ENCODE measurements around the gene RNU7-1. TPM values are rescaled to one million over a fixed set of nuclear protein-coding genes. Genes with fewer than 3 reads are reported as not detected.

RNU7-1 gene
- total and polyA plus RNA-seq, 2 of the 4 experiments (the other 2 are of a cell fraction): not detected

DNA sequence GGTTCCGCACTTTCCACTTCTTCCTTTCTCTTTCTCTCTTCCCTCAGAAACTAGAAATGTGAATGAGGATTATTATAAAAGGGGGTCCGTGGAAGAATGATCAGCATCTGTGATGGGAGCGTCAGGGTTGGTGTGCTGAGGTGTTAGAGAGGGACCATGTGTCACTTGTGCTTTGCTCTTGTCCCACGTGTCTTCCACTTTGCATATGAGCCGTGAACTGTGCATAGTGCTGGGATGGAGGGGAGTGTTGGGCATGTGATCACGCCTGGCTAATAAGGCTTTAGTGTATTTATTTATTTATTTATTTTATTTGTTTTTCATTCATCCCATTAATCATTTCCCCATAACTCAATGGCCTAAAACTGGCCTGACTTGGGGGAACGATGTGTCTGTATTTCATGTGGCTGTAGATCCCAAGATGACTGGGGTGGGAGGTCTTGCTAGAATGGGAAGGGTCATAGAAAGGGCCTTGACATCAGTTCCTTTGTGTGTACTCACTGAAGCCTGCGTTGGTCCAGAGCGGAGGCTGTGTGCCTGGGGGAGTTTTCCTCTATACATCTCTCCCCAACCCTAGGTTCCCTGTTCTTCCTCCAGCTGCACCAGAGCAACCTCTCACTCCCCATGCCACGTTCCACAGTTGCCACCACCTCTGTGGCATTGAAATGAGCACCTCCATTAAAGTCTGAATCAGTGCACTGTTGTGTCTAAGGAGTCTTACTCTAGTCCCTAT, 20.4 kb upstream of the RNU7-1 start:
- H2BK5ac ChIP-seq (ENCODE audit: low read depth, low read length, poor library complexity, severe bottlenecking): no peak overlapping the region
- no peak overlapping the region for H4K8ac ChIP-seq (ENCODE audit: low read depth in 2 of 2, low read length in 2 of 2)
- dilution Hi-C loops (cut with HindIII; ENCODE audit: low sequenced_read_pairs, unreplicated experiment): no loop called here
- ATAC-seq (ENCODE audit: low read depth) (no peak), DNase-seq (no peak)
- no peak overlapping the region for H3K4me3 ChIP-seq (ENCODE audit: insufficient read depth, low read depth, low read length)
- H3K36me3 ChIP-seq (ENCODE audit: control insufficient read depth, insufficient read depth, low read length): peaks cover 34% of the 10 kb centered on the region
- no peak overlapping the region for H4K5ac ChIP-seq (ENCODE audit: low read depth, low read length)
- BruUV-seq (replicated peaks): no TSS peak
- TF ChIP-seq, protein P1, sequence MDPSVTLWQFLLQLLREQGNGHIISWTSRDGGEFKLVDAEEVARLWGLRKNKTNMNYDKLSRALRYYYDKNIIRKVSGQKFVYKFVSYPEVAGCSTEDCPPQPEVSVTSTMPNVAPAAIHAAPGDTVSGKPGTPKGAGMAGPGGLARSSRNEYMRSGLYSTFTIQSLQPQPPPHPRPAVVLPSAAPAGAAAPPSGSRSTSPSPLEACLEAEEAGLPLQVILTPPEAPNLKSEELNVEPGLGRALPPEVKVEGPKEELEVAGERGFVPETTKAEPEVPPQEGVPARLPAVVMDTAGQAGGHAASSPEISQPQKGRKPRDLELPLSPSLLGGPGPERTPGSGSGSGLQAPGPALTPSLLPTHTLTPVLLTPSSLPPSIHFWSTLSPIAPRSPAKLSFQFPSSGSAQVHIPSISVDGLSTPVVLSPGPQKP (IDR thresholded peaks at IDR 0.05; ENCODE audit: borderline replicate concordance, low read depth, low read length): no peak
- TF ChIP-seq CEBPB (IDR thresholded peaks at IDR 0.05; ENCODE audit: low read depth, low read length): no peak
- TF ChIP-seq SMC3 (IDR thresholded peaks at IDR 0.05; ENCODE audit: low read depth, low read length): no peak
- no peak for TF ChIP-seq POLR2A (IDR thresholded peaks at IDR 0.05; ENCODE audit: low read depth, low read length)
- TF ChIP-seq RAD21 (IDR thresholded peaks at IDR 0.05; ENCODE audit: low read length): no peak
- no peak for TF ChIP-seq CHD1 (IDR thresholded peaks at IDR 0.05; ENCODE audit: low read depth, low read length)
- TF ChIP-seq NFE2L2 (IDR thresholded peaks at IDR 0.05; ENCODE audit: low read depth, low read length): no peak
- TF ChIP-seq FOS (IDR thresholded peaks at IDR 0.05; ENCODE audit: low read depth, low read length): no peak
- no peak for TF ChIP-seq MAZ (IDR thresholded peaks at IDR 0.05; ENCODE audit: borderline replicate concordance, low read depth, low read length)
- no peak for TF ChIP-seq RFX5 (IDR thresholded peaks at IDR 0.05; ENCODE audit: low read depth, low read length)
- TF ChIP-seq MAFK (IDR thresholded peaks at IDR 0.05; ENCODE audit: low read depth, low read length): no peak
- no peak for TF ChIP-seq MXI1 (IDR thresholded peaks at IDR 0.05; ENCODE audit: borderline replicate concordance, low read depth, low read length)
- TF ChIP-seq BHLHE40 (IDR thresholded peaks at IDR 0.05; ENCODE audit: low read depth, low read length): no peak
- TF ChIP-seq, protein P2, sequence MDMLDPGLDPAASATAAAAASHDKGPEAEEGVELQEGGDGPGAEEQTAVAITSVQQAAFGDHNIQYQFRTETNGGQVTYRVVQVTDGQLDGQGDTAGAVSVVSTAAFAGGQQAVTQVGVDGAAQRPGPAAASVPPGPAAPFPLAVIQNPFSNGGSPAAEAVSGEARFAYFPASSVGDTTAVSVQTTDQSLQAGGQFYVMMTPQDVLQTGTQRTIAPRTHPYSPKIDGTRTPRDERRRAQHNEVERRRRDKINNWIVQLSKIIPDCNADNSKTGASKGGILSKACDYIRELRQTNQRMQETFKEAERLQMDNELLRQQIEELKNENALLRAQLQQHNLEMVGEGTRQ (IDR thresholded peaks at IDR 0.05; ENCODE audit: low read depth, low read length): no peak
- no peak overlapping the region for H2AK5ac ChIP-seq (ENCODE audit: low read depth, low read length)
- CTCF ChIA-PET: interaction anchor here (1.7 to 1.8 kb wide), 2 partner anchors 9 to 14 kb away, joined by 5 to 7 read pairs; partner anchors contain the start of gene ENO2
- no peaks in the 10 kb centered on the region for H3K9me3 ChIP-seq (ENCODE audit: control insufficient read depth, insufficient read depth, low read length)
- no peak overlapping the region for H3K23ac ChIP-seq (ENCODE audit: low read depth, low read length)
- no peak overlapping the region for H2AK9ac ChIP-seq (replicated peaks; ENCODE audit: low read depth, low read length, poor library complexity)
- no peak overlapping the region for H3K9ac ChIP-seq (ENCODE audit: low read depth, low read length)
- H3K9me1 ChIP-seq (ENCODE audit: insufficient read depth, low read length): peaks cover 6% of the 10 kb centered on the region; the same call in 1 of the 2 replicates
- no peak overlapping the region for H3K4me2 ChIP-seq (ENCODE audit: low read depth, low read length)
- intact Hi-C loops (cut with micrococcal nuclease): no loop called here
- H2BK20ac ChIP-seq (ENCODE audit: low read depth, low read length): no peak overlapping the region
- POLR2A ChIA-PET (ENCODE audit: unreplicated experiment): no interaction called here
- H3K4ac ChIP-seq (ENCODE audit: low read depth, low read length): no peak overlapping the region
- no peak overlapping the region for H3K56ac ChIP-seq (ENCODE audit: extremely low read depth, insufficient read depth, low read length)
- H4K91ac ChIP-seq (ENCODE audit: insufficient read depth, low read depth, low read length): no peak overlapping the region
- H3K18ac ChIP-seq (ENCODE audit: low read depth, low read length): no peak overlapping the region
- in situ Hi-C loops (cut with MboI; ENCODE audit: low sequenced_read_pairs): no loop called here
- peaks cover 20% of the 10 kb centered on the region for H3K4me1 ChIP-seq (ENCODE audit: control insufficient read depth, insufficient read depth, low read length)
- H3K79me1 ChIP-seq (ENCODE audit: low read depth in 1 of 2, low read length in 2 of 2): peaks cover 16 to 22% of the 10 kb centered on the region in 2 experiments; a peak in 3 of 4 replicates
- H4K20me1 ChIP-seq (ENCODE audit: insufficient read depth, low read length): no peaks in the 10 kb centered on the region; the same call in 1 of the 2 replicates
- no peak overlapping the region for H3K27ac ChIP-seq (ENCODE audit: insufficient read depth, low read length)
- 57% methylated on average over 2 of the region's 10 CpGs; no CpG with 5 or more reads in 1 of the 2 experiments for WGBS, 2 experiments (ENCODE audit: extremely low coverage in 2 of 2, insufficient read length in 1 of 2)
- H2AFZ ChIP-seq (replicated peaks; ENCODE audit: low read length, poor library complexity): no peak overlapping the region
- H2BK15ac ChIP-seq (ENCODE audit: low read depth, low read length): no peak overlapping the region
- no peak overlapping the region for H2BK120ac ChIP-seq (ENCODE audit: low read depth, low read length)
- no peak overlapping the region for H3K14ac ChIP-seq (replicated peaks; ENCODE audit: low read depth, low read length)
- H3K27me3 ChIP-seq (ENCODE audit: control insufficient read depth, insufficient read depth, low read length): no peaks in the 10 kb centered on the region

Data from IMR-90 (cell line).